Neuron (in vitro differentiated cells): ENCODE measurements around the gene ATL2.
"Not testable (repeated sequence)": the region's sequence is repeated elsewhere in the genome, so short reads cannot be mapped to it uniquely, and the experiment has no call there.

Source experiments
- H2AFZ ChIP-seq: one replicate; pipeline ENCODE4 v1.6.1; 2013; ENCODE audit warnings: low read depth, mild to moderate bottlenecking, inconsistent platforms, low read length, moderate library complexity
- H3K27me3 ChIP-seq: one replicate; pipeline ENCODE4 v1.6.1; 2013; ENCODE audit warnings: low read length; ENCODE audit not compliant: insufficient read depth
- H3K36me3 ChIP-seq: one replicate; pipeline ENCODE4 v1.6.1; 2013; ENCODE audit warnings: low read length; ENCODE audit not compliant: insufficient read depth
- H3K4me1 ChIP-seq: one replicate; pipeline ENCODE4 v1.6.1; 2013; ENCODE audit warnings: low read length; ENCODE audit not compliant: insufficient read depth
- H3K4me3 ChIP-seq: 2 replicates; pipeline ENCODE4 v1.5.1; 2013; ENCODE audit warnings: mild to moderate bottlenecking, low read length, moderate library complexity
- H3K9me3 ChIP-seq: one replicate; pipeline ENCODE4 v1.6.1; 2013; ENCODE audit warnings: low read length

ATL2 gene

GRCh38 chr2:38259311-38259710 is 117.8 kb downstream of the ATL2 start:
- H2AFZ ChIP-seq, result no peak overlapping the region
- no peaks in the 10 kb centered on the region for H3K27me3 ChIP-seq
- no peaks in the 10 kb centered on the region for H3K36me3 ChIP-seq
- no peaks in the 10 kb centered on the region for H3K4me1 ChIP-seq
- no peak overlapping the region for H3K4me3 ChIP-seq
- no peaks in the 10 kb centered on the region for H3K9me3 ChIP-seq

- H3K9me3 ChIP-seq, H3K4me3 ChIP-seq, H3K4me1 ChIP-seq, H3K36me3 ChIP-seq, H2AFZ ChIP-seq, H3K27me3 ChIP-seq: not testable (repeated sequence)
Measured at GRCh38 chr2:38257680-38258079, 119.4 kb downstream of the ATL2 start.

- H3K27me3 ChIP-seq, result no peaks in the 10 kb centered on the region
- H3K9me3 ChIP-seq, result no peaks in the 10 kb centered on the region
- H3K4me1 ChIP-seq, result no peaks in the 10 kb centered on the region
- no peak overlapping the region for H2AFZ ChIP-seq
- no peak overlapping the region for H3K4me3 ChIP-seq
- no peaks in the 10 kb centered on the region for H3K36me3 ChIP-seq
Measured at GRCh38 chr2:38256610-38257009, 120.5 kb downstream of the ATL2 start.

GRCh38 chr2:38255211-38255610 is 121.9 kb downstream of the ATL2 start:
- Histone ChIP-seq H3K4me3 (no peak overlapping the region), H3K36me3 (no peaks in the 10 kb centered on the region), H3K4me1 (peaks cover 6% of the 10 kb centered on the region), H3K9me3 (no peaks in the 10 kb centered on the region), H2AFZ (no peak overlapping the region), H3K27me3 (no peaks in the 10 kb centered on the region)

GRCh38 chr2:38254796-38255195 is 122.3 kb downstream of the ATL2 start:
- Histone ChIP-seq H3K4me1 (peaks cover 6% of the 10 kb centered on the region), H3K4me3 (no peak overlapping the region), H3K36me3 (no peaks in the 10 kb centered on the region), H3K27me3 (no peaks in the 10 kb centered on the region), H2AFZ (no peak overlapping the region), H3K9me3 (no peaks in the 10 kb centered on the region)

GRCh38 chr2:38251940-38252339 is 125.1 kb downstream of the ATL2 start:
- Histone ChIP-seq H3K4me3 (no peak overlapping the region), H3K27me3 (no peaks in the 10 kb centered on the region), H2AFZ (no peak overlapping the region), H3K36me3 (no peaks in the 10 kb centered on the region), H3K4me1 (peaks cover 15% of the 10 kb centered on the region), H3K9me3 (no peaks in the 10 kb centered on the region)

GRCh38 chr2:38248707-38249106 is 128.4 kb downstream of the ATL2 start:
- H3K4me3 ChIP-seq, result no peak overlapping the region
- H3K9me3 ChIP-seq, result no peaks in the 10 kb centered on the region
- H2AFZ ChIP-seq, result no peak overlapping the region
- peaks cover 15% of the 10 kb centered on the region for H3K4me1 ChIP-seq
- H3K27me3 ChIP-seq, result no peaks in the 10 kb centered on the region
- no peaks in the 10 kb centered on the region for H3K36me3 ChIP-seq

- H3K36me3 ChIP-seq, result no peaks in the 10 kb centered on the region
- no peak overlapping the region for H2AFZ ChIP-seq
- H3K27me3 ChIP-seq, result no peaks in the 10 kb centered on the region
- no peaks in the 10 kb centered on the region for H3K9me3 ChIP-seq
- H3K4me1 ChIP-seq, result peaks cover 15% of the 10 kb centered on the region
- no peak overlapping the region for H3K4me3 ChIP-seq
Measured at GRCh38 chr2:38248255-38248654, 128.8 kb downstream of the ATL2 start.

- H2AFZ ChIP-seq, result no peak overlapping the region
- H3K4me3 ChIP-seq, result no peak overlapping the region
- H3K27me3 ChIP-seq, result no peaks in the 10 kb centered on the region
- H3K36me3 ChIP-seq, result no peaks in the 10 kb centered on the region
- no peaks in the 10 kb centered on the region for H3K9me3 ChIP-seq
- H3K4me1 ChIP-seq, result peaks cover 13% of the 10 kb centered on the region
Measured at GRCh38 chr2:38246105-38246504, 131.0 kb downstream of the ATL2 start.

GRCh38 chr2:38245114-38245641 is 131.9 kb downstream of the ATL2 start:
- Histone ChIP-seq H3K36me3 (no peaks in the 10 kb centered on the region), H3K27me3 (no peaks in the 10 kb centered on the region), H3K4me1 (peaks cover 9% of the 10 kb centered on the region), H3K9me3 (no peaks in the 10 kb centered on the region), H2AFZ (no peak overlapping the region), H3K4me3 (no peak overlapping the region)

- Histone ChIP-seq H3K4me1 (peaks cover 9% of the 10 kb centered on the region), H3K9me3 (no peaks in the 10 kb centered on the region), H3K36me3 (no peaks in the 10 kb centered on the region), H3K4me3 (no peak overlapping the region), H3K27me3 (no peaks in the 10 kb centered on the region), H2AFZ (no peak overlapping the region)
Measured at GRCh38 chr2:38244301-38244700, 132.8 kb downstream of the ATL2 start.
